CD14-positive monocyte (primary cell): ENCODE measurements around the gene DENND1A. TPM values are rescaled to one million over a fixed set of nuclear protein-coding genes. Genes with fewer than 3 reads are reported as not detected.

ENCODE experiments used
- DNase-seq, 3 donors: peaks; one replicate each; pipeline ENCODE4 v3.0.0-alpha.2; 2011 to 2022
- H2AFZ ChIP-seq: 2 replicates; pipeline ENCODE4 v1.6.0; 2012; ENCODE audit warnings: mild to moderate bottlenecking, low read depth, low read length, inconsistent platforms; ENCODE audit not compliant: insufficient read depth, poor library complexity, severe bottlenecking
- H3K27ac ChIP-seq, 2 donors: 1 replicate in 1 of 2; 2 replicates in 1 of 2; pipeline ENCODE4 v1.5.1; 2012 to 2013; ENCODE audit warnings: low read length in 2 of 2, control low read depth in 1 of 2, inconsistent platforms in 1 of 2, low read depth in 1 of 2, mild to moderate bottlenecking in 1 of 2
- H3K27me3 ChIP-seq, 2 donors: one replicate each; pipeline versions ENCODE4 v1.6.0 to v1.6.1; 2011 to 2013; ENCODE audit warnings: low read length in 2 of 2; ENCODE audit not compliant: control insufficient read depth in 2 of 2, insufficient read depth in 2 of 2
- H3K36me3 ChIP-seq, 2 donors: replicated peaks in 1 of 2; 1 replicate in 1 of 2; 2 replicates in 1 of 2; pipeline versions ENCODE4 v1.5.1 to v1.6.1; 2012 to 2013; ENCODE audit warnings: low read length in 2 of 2, control low read depth in 1 of 2, inconsistent platforms in 1 of 2, mild to moderate bottlenecking in 1 of 2; ENCODE audit not compliant: insufficient read depth in 2 of 2, control insufficient read depth in 1 of 2
- H3K4me1 ChIP-seq, 2 donors: 1 replicate in 1 of 2; 2 replicates in 1 of 2; pipeline versions ENCODE4 v1.5.1 to v1.6.1; 2012 to 2013; ENCODE audit warnings: low read length in 2 of 2, control low read depth in 1 of 2, inconsistent platforms in 1 of 2, mild to moderate bottlenecking in 1 of 2, moderate library complexity in 1 of 2; ENCODE audit not compliant: insufficient read depth in 2 of 2, control insufficient read depth in 1 of 2
- H3K4me2 ChIP-seq: replicated peaks from 2 replicates; pipeline ENCODE3; 2012; ENCODE audit warnings: low read length, moderate library complexity, mild to moderate bottlenecking; ENCODE audit not compliant: poor library complexity, severe bottlenecking; ENCODE audit errors: extremely low read depth
- H3K4me3 ChIP-seq, 3 experiments: fragments of 200-600 bp in 1 of 3; sonication (generic) in 1 of 3; replicated peaks in 1 of 3; 1 replicate in 2 of 3; 2 replicates in 1 of 3; pipeline ENCODE4 v1.5.1; 2011 to 2013; ENCODE audit warnings: low read length in 3 of 3, mild to moderate bottlenecking in 3 of 3, control low read depth in 2 of 3, low read depth in 2 of 3, inconsistent platforms in 1 of 3, moderate library complexity in 1 of 3
- H3K79me2 ChIP-seq: 2 replicates; pipeline ENCODE4 v1.6.0; 2012; ENCODE audit warnings: mild to moderate bottlenecking, control low read depth, inconsistent platforms, low read length, moderate library complexity; ENCODE audit not compliant: insufficient read depth
- H3K9ac ChIP-seq: 2 replicates; pipeline ENCODE4 v1.6.0; 2017; ENCODE audit warnings: low read length, mild to moderate bottlenecking; ENCODE audit not compliant: insufficient read depth, poor library complexity, severe bottlenecking
- H3K9me3 ChIP-seq, 2 donors: replicated peaks in 1 of 2; 1 replicate in 1 of 2; 2 replicates in 1 of 2; pipeline versions ENCODE4 v1.5.1 to v1.6.1; 2012 to 2013; ENCODE audit warnings: low read length in 2 of 2, control low read depth in 1 of 2; ENCODE audit not compliant: control insufficient read depth in 1 of 2, insufficient read depth in 1 of 2
- H4K20me1 ChIP-seq: 2 replicates; pipeline ENCODE4 v1.6.0; 2012; ENCODE audit warnings: mild to moderate bottlenecking, low read length, control low read depth, moderate library complexity; ENCODE audit not compliant: insufficient read depth
- H3K27ac Mint-ChIP-seq, 7 donors: one replicate each; pipeline ENCODE4 v1.8.0; 2020; ENCODE audit warnings: mild to moderate bottlenecking in 7 of 7, mixed read lengths in 7 of 7, moderate library complexity in 6 of 7, inconsistent platforms in 2 of 7
- H3K27me3 Mint-ChIP-seq, 3 donors: one replicate each; pipeline ENCODE4 v1.8.0; 2021 to 2022; ENCODE audit warnings: low read depth in 3 of 3, mild to moderate bottlenecking in 3 of 3, mixed read lengths in 3 of 3, moderate library complexity in 3 of 3, inconsistent platforms in 1 of 3
- H3K36me3 Mint-ChIP-seq, 2 donors: one replicate each; pipeline ENCODE4 v1.8.0; 2020; ENCODE audit warnings: mixed read lengths in 2 of 2, inconsistent platforms in 1 of 2, mild to moderate bottlenecking in 1 of 2
- H3K4me1 Mint-ChIP-seq: one replicate; pipeline ENCODE4 v1.8.0; 2020; ENCODE audit warnings: mild to moderate bottlenecking, mixed read lengths
- H3K4me3 Mint-ChIP-seq, 2 donors: one replicate each; pipeline ENCODE4 v1.8.0; 2020; ENCODE audit warnings: mild to moderate bottlenecking in 2 of 2, mixed read lengths in 2 of 2, moderate library complexity in 1 of 2
- H3K9me3 Mint-ChIP-seq, 7 donors: one replicate each; pipeline ENCODE4 v1.8.0; 2020 to 2022; ENCODE audit warnings: mixed read lengths in 7 of 7, mild to moderate bottlenecking in 6 of 7, moderate library complexity in 6 of 7, inconsistent platforms in 2 of 7
- WGBS: methylation state at CpG from one replicate; pipeline ENCODE4 v1.1.5; 2013; ENCODE audit warnings: missing lambda C conversion rate; ENCODE audit not compliant: insufficient coverage; 5-methylcytosine and 5-hydroxymethylcytosine counted together
- intact Hi-C, 2 donors: fragments of 100-400 bp; cut with micrococcal nuclease; formaldehyde crosslinking; loops; one replicate each; pipeline versions ENCODE4 v1.15.0 to v1.15.1; 2023
- polyA plus RNA-seq, 3 donors: library from polyadenylated mRNA; depleted of rRNA in 1 of 3; unstranded in 2 of 3; stranded (reverse) in 1 of 3; fragments of 300-500 nt in 2 of 3; fragments of >200 nt in 1 of 3; fragmentation: Illumina TruSeq in 2 of 3; gene quantifications; 1 replicate in 2 of 3; 2 replicates in 1 of 3; pipeline ENCODE4 v1.2.3, GENCODE V29; 2012 to 2021
- TF ChIP-seq, protein P1 (sequence below): fragments of 200-600 bp; IDR thresholded peaks from one replicate; pipeline ENCODE4 v1.8.0; 2022; ENCODE audit warnings: antibody characterized with exemption, mild to moderate bottlenecking

The DENND1A gene
- polyA plus RNA-seq, 3 donors, result 24.8 to 73.0 (median 29.4) TPM

DNA sequence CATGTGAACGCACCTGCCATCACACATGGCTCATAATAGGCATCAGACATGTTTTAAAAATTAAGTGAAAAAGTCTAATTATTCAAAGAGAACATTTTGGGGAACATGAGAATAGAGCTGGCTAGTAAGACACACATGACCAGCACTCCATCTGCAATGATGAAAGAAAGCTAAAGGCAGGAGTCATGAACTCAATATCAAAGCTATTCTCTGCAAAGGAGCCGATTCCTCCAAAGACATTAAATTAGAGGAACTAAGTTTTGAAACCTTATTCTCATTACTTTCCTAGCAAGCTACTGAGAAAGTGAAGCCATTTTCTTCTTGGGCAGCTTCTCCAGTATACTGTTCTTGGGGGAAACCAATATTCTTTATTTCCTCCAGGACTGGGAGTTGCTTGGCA is 401.9 kb downstream of the DENND1A start:
- H3K4me2 ChIP-seq, result no peak overlapping the region

DNA sequence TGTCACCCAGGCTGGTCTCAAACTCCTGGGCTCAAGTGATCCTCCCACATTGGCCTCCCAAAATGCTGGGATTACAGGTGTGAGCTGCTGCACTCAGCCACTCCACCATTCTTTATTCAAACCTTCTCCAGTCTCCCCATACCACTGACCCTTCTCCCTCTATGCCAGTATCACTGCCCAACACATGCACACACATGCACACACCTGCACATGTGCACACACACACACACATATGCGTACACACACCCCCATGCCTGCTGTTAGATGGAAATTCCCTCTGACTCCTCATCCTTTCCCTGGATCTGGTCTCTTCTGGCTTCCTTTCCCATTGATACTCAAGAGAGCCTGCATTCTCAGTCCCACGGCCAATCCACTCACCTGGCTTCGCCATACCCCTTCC is 404.0 kb downstream of the DENND1A start:
- Mint-ChIP-seq H3K4me3 (no peak overlapping the region), H3K36me3 (peaks cover 15 to 26% of the 10 kb centered on the region in 2 donors), H3K9me3 (peaks cover 0 to 2% (median 0%) of the 10 kb centered on the region in 7 donors), H3K27me3 (peaks cover 0 to 1% (median 0%) of the 10 kb centered on the region in 3 donors), H3K27ac (no peak overlapping the region), H3K4me1 (peaks cover 15% of the 10 kb centered on the region)
- DNase-seq, result no peak
- Histone ChIP-seq H4K20me1 (peaks cover 86% of the 10 kb centered on the region), H2AFZ (no peak overlapping the region), H3K4me1 (peaks cover 5 to 12% of the 10 kb centered on the region in 2 donors), H3K27me3 (no peaks in the 10 kb centered on the region), H3K4me2 (no peak overlapping the region), H3K4me3 (no peak overlapping the region), H3K9me3 (no peaks in the 10 kb centered on the region), H3K79me2 (no peaks in the 10 kb centered on the region), H3K36me3 (peaks cover 0 to 54% of the 10 kb centered on the region in 2 donors), H3K27ac (no peak overlapping the region), H3K9ac (no peak overlapping the region)
- WGBS, result 100% methylated on average over 3 of the region's 3 CpGs
- intact Hi-C loops, result no loop called here
- TF ChIP-seq, protein P1, sequence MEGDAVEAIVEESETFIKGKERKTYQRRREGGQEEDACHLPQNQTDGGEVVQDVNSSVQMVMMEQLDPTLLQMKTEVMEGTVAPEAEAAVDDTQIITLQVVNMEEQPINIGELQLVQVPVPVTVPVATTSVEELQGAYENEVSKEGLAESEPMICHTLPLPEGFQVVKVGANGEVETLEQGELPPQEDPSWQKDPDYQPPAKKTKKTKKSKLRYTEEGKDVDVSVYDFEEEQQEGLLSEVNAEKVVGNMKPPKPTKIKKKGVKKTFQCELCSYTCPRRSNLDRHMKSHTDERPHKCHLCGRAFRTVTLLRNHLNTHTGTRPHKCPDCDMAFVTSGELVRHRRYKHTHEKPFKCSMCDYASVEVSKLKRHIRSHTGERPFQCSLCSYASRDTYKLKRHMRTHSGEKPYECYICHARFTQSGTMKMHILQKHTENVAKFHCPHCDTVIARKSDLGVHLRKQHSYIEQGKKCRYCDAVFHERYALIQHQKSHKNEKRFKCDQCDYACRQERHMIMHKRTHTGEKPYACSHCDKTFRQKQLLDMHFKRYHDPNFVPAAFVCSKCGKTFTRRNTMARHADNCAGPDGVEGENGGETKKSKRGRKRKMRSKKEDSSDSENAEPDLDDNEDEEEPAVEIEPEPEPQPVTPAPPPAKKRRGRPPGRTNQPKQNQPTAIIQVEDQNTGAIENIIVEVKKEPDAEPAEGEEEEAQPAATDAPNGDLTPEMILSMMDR, result no peak

More for the DNA sequence above, 401.9 kb downstream of the DENND1A start:
- Histone ChIP-seq H3K27me3 (no peaks in the 10 kb centered on the region), H3K4me3 (no peak overlapping the region), H3K9me3 (no peaks in the 10 kb centered on the region), H3K27ac (no peak overlapping the region), H3K9ac (no peak overlapping the region), H4K20me1 (peaks cover 68% of the 10 kb centered on the region), H2AFZ (no peak overlapping the region), H3K79me2 (no peaks in the 10 kb centered on the region), H3K36me3 (peaks cover 4 to 54% of the 10 kb centered on the region in 2 donors), H3K4me1 (peaks cover 5 to 12% of the 10 kb centered on the region in 2 donors)
- Mint-ChIP-seq H3K27me3 (peaks cover 0 to 1% (median 0%) of the 10 kb centered on the region in 3 donors), H3K4me1 (peaks cover 15% of the 10 kb centered on the region), H3K9me3 (peaks cover 0 to 5% (median 2%) of the 10 kb centered on the region in 7 donors), H3K27ac (no peak overlapping the region), H3K36me3 (peaks cover 26 to 36% of the 10 kb centered on the region in 2 donors), H3K4me3 (no peak overlapping the region)
- intact Hi-C loops, result no loop called here
- no CpG with 5 or more reads among the region's 2 CpGs for whole genome bisulfite sequencing
- TF ChIP-seq, protein P1, result no peak
- DNase-seq, result peak; percentile 8 to 16 (median 9)
